CD4-positive, alpha-beta T cell treated with Interleukin-12 subunit alpha and Interleukin-12 subunit beta, for 1 hour (primary cell): ENCODE data around the gene BPIFA3.

Experiments
- DNase-seq: peaks from one replicate; pipeline ENCODE4 v3.0.0-alpha.2; 2020

The BPIFA3 gene

DNA sequence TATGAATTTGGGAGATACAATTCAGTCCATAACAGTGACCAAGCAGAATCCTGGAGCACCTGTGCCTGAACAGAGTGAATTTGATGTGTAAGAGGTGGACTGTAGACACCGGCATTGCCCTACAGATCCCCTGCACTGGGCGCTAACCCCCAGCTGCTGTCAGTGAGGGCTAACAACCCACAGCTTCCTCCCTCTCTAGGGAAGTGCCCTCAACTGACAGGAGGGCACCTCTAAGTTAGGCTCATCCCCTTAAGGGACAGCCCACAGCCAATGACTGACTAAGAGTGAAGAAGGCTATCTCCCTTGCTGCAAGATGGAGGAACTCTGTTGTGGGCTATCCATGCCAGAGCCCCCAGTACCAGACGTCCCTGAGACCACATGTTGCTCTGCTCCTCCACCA lies 50.5 kb downstream of the BPIFA3 start:
- no peak for DNase-seq

GRCh38 chr20:33272155-33272873 lies 55.2 kb downstream of the BPIFA3 start:
- DNase-seq = no peak

DNA sequence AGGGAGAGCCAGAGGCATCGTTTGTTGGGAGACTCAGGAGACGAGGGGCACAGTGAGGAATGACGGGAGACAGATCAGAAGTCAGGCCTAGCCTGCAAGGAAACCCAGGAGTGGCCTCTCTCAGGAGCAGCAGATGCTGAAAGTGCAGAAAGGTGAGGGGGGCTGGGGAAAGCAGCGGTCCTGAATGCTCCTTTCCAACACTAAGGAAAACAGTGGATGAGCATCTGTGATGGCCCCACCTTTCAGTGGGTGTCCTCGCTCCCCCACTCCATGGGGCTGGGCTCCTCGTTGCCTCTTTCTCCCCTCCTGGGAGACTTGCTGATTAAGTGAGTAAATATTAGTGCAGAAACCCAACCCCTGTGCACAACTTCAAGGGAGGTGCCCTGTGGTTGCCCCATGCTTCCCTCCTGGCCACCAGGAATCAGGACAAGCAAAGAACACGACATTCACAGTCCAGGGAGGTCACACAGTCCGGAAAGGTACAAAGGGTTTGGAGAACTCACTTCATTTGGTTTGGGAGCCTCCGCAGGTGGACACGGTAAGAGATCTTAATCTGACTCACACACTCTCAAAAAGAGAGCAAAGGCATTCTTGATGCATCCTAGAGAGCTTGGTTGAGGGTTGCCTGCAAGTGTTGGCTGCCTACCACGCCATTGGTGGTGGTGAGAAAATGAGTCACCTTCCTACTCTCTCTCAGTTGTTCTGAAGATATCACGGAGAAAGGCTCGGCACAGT lies 56.1 kb downstream of the BPIFA3 start:
- no peak for DNase-seq

GRCh38 chr20:33275215-33275614 lies 58.1 kb downstream of the BPIFA3 start:
- DNase-seq = no peak

DNA sequence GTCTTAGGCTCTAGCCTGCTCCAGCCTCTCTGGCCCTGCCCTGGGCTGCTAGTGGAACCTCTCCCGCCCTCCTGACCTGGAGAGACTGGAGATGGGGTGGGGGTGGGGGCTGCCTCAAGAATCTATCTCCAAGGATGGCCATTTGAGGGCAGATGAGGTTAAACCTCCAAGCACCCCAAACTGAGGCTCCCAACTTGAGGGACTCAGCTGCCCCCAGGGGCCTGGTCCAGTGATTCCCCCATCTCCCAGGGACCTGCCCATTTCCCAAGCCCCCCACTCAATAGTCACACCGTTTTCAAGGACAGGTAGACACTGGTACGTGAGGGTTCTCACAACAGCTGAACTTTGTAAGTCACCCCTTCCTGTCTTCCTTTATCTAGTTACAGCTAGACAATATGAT lies 58.7 kb downstream of the BPIFA3 start:
- no peak for DNase-seq

- no peak for DNase-seq
Observed at GRCh38 chr20:33276303-33277113, 59.4 kb downstream of the BPIFA3 start.
